ENCODE data around the gene TMEM242.

TMEM242 gene

GRCh38 chr6:157291356-157291755 lies 32.0 kb downstream of the TMEM242 start:
- in situ Hi-C loops (cut with MboI; ENCODE audit: low sequenced_read_pairs), result no loop called here

GRCh38 chr6:157290797-157291196 lies 32.5 kb downstream of the TMEM242 start:
- in situ Hi-C loops (cut with MboI; ENCODE audit: low sequenced_read_pairs), result no loop called here

DNA sequence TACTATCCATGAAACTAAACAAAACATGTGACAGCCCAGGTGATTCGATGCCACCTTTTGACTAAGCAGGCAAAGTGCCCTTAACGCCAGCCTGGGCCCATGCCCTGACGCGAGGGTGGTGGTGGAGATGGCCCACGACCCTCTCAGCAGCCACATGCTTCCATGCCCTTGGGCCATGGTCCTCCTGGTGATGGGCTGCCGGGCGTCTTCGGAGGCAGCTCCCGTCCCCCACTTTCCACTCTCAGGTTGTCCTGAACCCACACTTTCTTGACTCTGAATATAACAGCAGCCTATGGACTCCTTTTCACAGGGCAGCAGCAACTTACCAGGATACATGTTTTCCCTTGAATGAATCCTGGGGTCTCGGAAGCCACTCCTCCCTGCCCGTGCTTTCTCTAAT lies 33.6 kb downstream of the TMEM242 start:
- in situ Hi-C loops (cut with MboI; ENCODE audit: low sequenced_read_pairs), result no loop called here

DNA sequence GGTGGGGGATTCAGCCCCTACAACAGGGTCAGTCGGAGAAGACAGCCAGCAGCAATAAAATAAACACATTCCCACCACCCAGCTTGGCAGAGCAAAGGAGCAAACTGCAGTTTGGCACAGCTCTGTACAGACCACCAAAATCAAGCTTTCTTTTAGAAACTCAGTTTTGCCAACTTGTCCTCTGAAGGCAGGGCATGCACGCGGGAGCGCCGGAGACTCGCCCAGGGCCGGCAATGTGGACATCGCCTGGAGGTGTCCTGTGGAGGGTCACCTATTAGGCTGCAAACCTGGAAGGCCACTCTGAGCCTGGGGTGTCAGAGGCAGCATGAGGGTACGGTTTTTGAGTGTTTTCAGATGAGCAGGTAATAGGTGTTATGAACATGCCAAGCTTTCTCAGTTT lies 34.7 kb downstream of the TMEM242 start:
- in situ Hi-C loops (cut with MboI; ENCODE audit: low sequenced_read_pairs), result no loop called here

DNA sequence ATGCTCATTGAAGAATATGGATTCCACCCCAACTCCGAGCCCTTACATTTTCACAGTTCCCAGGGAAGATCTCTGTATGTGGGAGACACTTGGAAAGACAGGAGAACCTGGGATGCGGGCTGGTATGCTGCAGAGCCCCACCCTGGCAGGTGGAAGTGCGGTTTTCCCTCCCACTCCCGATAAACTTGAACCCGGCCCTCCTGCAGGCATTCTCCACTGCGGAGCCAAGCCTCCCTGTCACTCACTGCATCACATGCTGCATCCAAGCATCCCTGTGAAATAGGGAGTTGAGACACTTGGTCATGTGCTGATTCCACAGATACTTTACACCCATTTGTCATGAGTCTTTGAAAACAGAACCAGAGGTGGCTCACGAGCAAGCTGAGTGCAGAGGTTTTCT lies 35.4 kb downstream of the TMEM242 start:
- in situ Hi-C loops (cut with MboI; ENCODE audit: low sequenced_read_pairs), result no loop called here

DNA sequence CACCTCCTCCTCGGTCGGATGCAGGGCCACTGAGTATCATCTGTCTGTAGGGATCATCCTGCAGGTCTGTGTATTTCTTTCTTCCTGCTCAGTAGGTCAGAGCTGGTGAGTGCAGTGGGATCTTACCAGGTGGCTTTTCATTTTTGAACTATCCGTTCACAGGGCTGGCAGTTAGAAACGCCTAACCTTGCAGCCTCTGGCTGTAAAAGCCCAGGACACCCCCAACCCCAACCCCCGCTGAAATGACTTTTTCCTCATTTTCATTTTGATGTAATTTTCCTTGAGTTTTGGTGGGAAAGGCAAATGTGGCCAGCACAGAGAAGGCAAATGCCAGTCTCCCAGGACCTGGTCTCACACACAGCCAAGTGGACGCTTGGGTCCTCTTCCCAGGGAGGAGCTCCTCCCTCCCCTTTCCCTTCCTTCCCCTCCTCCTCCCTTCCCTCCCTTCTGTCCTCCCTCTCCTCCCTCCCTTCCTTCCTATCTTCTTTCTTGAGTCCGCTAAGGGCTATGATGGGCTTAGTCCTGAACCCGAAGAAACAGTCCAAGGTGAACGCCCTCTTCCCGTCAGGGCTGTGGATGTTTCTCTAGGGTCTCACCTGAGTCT lies 36.0 kb downstream of the TMEM242 start:
- in situ Hi-C loops (cut with MboI; ENCODE audit: low sequenced_read_pairs), result no loop called here

DNA sequence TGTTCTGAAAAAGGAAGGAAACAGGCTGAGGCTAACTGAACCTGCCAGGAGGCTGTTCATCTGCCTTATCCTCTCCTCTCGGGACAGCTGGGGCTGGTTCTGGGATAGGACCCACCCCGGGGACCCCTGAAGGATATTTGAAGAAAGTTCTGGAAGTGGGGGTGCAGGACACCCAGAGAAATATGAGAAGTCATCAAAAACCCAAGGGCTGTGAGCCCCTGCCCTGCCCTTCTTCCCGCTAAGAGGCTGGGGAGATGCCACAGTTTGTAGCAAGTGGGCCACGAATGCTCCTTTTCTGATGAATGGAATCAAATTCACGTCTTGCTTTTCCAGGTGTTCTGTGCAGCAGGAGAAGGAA lies 37.9 kb downstream of the TMEM242 start:
- in situ Hi-C loops (cut with MboI; ENCODE audit: low sequenced_read_pairs), result no loop called here

- in situ Hi-C loops (cut with MboI; ENCODE audit: low sequenced_read_pairs), result no loop called here
Measured at GRCh38 chr6:157284738-157285421, 38.4 kb downstream of the TMEM242 start.

- in situ Hi-C loops (cut with MboI; ENCODE audit: low sequenced_read_pairs), result no loop called here
Measured at GRCh38 chr6:157283900-157284737, 39.2 kb downstream of the TMEM242 start.

- in situ Hi-C loops (cut with MboI; ENCODE audit: low sequenced_read_pairs), result no loop called here
Measured at GRCh38 chr6:157283330-157283898, 39.9 kb downstream of the TMEM242 start.

DNA sequence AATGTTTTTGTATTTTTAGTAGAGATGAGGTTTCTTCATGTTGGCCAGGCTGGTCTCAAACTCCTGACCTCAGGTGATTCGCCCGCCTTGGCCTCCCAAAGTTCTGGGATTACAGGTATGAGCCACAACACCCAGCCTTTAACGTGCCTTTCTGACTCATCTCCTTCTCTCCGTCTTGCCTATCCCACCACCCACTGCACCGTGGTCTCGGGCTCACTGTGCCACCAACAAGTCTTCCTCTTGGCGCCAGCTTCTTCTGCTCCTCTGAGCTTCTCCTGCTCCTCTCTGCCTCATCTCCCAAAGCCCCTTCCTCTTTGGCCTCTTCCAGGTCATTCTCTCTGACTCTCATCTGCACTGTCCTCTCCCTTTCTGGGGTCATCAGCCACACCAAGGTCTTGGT lies 41.0 kb downstream of the TMEM242 start:
- in situ Hi-C loops (cut with MboI; ENCODE audit: low sequenced_read_pairs), result no loop called here

DNA sequence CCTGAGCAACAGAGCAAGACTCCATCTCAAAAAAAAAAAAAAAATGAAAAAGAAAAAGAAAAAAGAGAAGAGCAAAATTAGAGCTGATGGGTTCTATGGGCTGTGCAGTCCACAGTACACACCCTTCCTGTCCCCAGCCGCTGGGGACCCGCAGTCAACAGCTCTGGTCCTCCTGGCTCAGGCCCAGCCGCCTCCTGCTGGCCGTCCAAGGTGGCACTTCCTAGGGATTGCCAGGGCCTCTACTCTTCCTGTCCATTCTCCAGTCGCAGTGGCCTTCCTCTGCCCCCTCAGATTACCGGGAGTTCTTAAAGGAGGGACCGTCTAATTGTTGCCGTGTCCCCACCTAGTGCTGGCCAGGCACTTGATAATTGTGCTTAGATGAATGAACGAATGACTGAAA lies 41.7 kb downstream of the TMEM242 start:
- in situ Hi-C loops (cut with MboI; ENCODE audit: low sequenced_read_pairs), result no loop called here

DNA sequence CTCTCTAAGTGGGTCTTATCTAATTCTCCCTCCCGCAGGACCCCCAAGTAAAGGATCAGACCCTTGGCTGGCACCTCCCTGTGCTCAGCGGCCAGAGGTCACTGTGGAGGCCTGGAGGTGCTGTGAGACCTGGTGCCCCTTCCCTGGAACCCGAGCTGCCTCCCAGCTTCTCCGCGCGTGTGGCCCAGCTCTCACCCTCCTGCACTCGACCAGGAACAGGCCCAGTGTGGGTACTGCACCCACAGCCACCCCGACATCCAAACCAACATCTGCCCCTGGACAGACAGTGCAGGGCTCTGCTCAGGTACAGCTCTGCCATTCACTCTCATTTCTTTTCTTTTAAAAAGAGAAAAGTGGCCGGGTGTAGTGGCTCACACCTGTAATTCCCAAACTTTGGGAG lies 42.4 kb downstream of the TMEM242 start:
- in situ Hi-C loops (cut with MboI; ENCODE audit: low sequenced_read_pairs), result no loop called here

DNA sequence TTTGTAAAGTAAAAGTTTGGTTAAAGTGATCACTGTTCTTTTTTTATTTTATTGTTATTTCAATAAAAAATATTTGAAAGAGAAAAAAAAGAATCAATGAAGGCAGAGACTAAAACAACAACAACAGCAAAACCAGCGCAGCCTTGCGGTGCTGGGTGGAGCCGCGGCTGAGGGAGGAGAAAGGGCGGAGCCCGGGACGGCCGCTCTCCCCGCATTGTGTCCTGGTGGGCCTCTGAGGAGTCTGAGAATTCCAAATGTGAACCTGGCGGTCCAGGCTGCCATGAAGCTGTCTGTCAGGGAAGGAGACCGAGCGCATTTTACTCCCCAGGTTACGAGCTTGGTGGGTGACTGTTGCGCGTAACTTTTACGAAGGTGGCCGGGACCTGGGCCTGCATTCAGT lies 43.2 kb downstream of the TMEM242 start:
- in situ Hi-C loops (cut with MboI; ENCODE audit: low sequenced_read_pairs), result no loop called here

- in situ Hi-C loops (cut with MboI; ENCODE audit: low sequenced_read_pairs), result no loop called here
Measured at GRCh38 chr6:157278171-157278570, 45.1 kb downstream of the TMEM242 start.

DNA sequence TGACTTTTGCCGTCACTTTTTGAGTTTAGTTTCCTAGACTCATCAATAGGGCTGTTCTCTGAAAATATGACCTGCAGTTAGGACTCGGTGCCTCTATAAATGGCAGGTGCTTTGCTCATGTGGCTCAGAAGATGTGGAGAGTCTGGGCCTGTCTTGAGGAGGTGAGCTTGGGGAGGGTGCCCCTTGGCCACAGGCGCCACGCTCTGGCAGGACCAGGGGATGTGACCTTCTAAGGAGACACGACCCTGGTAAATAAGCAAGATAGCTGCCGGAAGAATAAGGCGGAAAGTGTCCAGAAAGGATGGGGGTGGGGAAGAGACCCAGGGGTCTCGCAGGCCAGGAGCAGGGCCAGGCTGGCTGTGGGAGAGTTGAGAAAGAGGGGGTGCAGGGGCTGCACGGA lies 46.6 kb downstream of the TMEM242 start:
- in situ Hi-C loops (cut with MboI; ENCODE audit: low sequenced_read_pairs), result no loop called here

DNA sequence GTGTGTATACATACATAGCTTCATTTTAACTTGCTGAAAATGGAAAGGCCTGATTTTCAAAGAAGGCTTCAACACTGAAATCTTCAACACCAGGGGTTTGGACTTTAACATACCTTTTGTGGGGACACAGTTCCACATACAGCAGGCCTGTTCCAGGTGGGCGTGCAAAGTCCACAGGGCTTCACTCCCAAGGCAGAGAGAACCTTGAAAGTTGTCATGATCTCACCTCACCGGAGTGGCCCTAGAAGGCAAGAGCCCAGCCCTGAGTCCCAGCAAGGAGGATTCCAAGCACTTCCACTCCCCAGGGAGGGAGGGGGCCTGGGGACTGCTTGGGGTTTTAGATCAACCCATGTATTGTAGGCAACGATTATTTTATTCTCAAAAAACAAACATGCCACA lies 47.2 kb downstream of the TMEM242 start:
- in situ Hi-C loops (cut with MboI; ENCODE audit: low sequenced_read_pairs), result no loop called here

DNA sequence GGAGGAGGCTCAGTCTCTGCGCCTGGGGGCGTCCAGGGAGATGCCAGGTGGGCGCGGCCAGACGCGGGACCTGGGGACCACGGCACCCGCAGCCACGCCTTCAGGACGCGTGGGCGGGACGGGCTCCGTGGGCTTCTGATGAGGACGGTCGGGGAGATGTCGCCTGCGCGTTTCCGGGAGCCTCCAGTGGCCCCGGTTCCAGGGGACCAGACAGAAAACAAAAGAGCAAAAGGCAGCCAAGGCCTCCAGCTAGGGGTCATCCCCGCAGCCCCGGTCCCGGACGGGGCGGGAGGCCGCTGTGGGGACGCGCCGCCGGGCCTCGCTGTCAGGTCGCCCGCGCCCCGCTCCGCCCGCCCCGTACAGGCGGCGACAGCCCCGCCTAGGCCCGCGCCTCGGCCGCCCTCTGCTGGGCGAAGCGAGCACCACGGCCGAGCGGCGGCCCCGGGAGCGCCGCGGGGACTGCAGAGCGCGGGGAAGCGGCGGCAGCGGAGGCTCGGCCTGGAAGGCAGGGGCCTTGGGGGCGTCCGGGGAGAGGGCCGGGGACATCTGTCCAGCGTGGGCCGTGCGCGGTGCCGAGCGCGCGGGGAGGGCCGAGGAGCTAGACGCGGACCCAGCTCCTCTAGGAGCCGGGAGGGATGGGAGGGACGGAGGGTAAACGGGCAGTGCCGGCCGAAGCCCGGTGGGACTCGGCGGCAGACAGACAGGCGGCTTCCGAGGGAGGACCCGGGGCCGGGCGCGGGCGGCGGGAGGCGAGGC lies 48.7 kb downstream of the TMEM242 start:
- in situ Hi-C loops (cut with MboI; ENCODE audit: low sequenced_read_pairs), result no loop called here

GRCh38 chr6:157273756-157274470 lies 49.4 kb downstream of the TMEM242 start:
- in situ Hi-C loops (cut with MboI; ENCODE audit: low sequenced_read_pairs), result no loop called here
